RWPE1 (cell line): ENCODE results near the gene VPS26A.

Experiments
- CTCF ChIA-PET: fragments of 350-600 bp; sonication (Branson Sonifier 250); formaldehyde crosslinking; extraction: SDS; loops from one replicate; lab custom pipeline; 2021; lab: Yijun Ruan, JAX
- POLR2A ChIA-PET: fragments of 400-600 bp; formaldehyde crosslinking; extraction: SDS; loops from one replicate; lab custom pipeline; 2020; ENCODE audit warnings: antibody characterized with exemption; ENCODE audit not compliant: low non-redundant PET; lab: Yijun Ruan, JAX
- DNase-seq: peaks from one replicate; pipeline ENCODE4 v3.0.0; 2012; ENCODE audit warnings: low spot score
- H3K27ac ChIP-seq: fragments of 450-650 bp; 2 replicates; pipeline ENCODE4 v1.5.1; 2017
- TF ChIP-seq, protein P1 (sequence below): fragments of 450-650 bp; conservative IDR thresholded peaks from 2 replicates; pipeline ENCODE4 v1.5.1; 2017; ENCODE audit warnings: low read depth, mild to moderate bottlenecking

VPS26A gene

DNA sequence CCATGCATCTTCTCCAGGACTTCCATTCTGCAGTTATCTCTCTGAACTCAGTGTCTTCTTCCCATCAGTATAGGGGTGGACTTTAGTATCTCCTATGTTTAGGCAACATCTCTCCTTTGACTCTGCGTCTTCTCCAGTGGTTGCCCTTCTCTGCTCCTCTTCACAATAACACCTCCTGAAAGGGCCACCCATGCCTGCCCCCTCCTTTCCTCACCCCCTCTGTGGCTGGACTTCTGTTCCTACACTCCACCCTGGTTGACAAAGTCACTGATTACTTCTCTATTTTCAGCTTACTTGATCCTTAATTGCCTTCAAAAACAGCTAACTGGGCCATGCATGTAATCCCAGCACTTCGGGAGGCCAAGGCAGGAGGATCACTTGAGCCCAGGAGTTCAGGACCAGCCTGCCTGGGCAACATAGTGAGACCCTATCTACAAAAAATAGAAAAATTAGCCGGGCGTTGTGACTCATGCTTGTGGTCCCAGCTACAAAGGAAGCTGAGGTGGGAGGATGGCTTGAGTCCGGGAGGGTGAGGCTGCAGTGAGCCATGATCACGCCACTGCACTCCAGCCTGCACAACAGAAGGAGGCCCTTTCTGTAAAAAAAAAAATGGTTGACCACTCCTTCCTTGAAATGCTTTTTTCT lies 22.4 kb upstream of the VPS26A start:
- POLR2A ChIA-PET: no interaction called here
- CTCF ChIA-PET: interaction anchor here (0.6 to 1.0 kb wide), 3 partner anchors 67 to 757 kb away, joined by 3 to 6 read pairs (median 5); no protein-coding TSS in a partner anchor
- DNase-seq: no peak
- no peak overlapping the region for H3K27ac ChIP-seq
- TF ChIP-seq, protein P1, sequence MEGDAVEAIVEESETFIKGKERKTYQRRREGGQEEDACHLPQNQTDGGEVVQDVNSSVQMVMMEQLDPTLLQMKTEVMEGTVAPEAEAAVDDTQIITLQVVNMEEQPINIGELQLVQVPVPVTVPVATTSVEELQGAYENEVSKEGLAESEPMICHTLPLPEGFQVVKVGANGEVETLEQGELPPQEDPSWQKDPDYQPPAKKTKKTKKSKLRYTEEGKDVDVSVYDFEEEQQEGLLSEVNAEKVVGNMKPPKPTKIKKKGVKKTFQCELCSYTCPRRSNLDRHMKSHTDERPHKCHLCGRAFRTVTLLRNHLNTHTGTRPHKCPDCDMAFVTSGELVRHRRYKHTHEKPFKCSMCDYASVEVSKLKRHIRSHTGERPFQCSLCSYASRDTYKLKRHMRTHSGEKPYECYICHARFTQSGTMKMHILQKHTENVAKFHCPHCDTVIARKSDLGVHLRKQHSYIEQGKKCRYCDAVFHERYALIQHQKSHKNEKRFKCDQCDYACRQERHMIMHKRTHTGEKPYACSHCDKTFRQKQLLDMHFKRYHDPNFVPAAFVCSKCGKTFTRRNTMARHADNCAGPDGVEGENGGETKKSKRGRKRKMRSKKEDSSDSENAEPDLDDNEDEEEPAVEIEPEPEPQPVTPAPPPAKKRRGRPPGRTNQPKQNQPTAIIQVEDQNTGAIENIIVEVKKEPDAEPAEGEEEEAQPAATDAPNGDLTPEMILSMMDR: no peak

DNA sequence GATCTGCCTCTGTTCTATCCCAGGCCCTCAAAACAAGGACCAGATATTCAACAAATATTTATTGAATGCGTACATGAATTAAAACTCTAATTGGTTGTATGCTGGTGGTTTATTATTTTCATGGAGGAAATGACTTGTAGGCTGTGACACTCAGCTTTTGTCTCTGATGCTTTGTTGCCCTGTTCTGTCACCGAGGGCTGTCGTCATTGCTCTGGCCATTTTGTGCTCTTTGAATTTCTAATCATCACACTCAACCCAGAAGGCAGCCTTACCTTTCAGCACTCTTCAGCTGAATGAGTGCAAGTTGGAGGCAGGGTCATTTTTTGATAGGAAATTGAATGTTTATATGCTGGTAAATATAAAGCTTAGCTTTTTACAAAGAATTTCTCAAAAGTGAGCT lies 21.5 kb upstream of the VPS26A start:
- TF ChIP-seq, protein P1: no peak
- POLR2A ChIA-PET: no interaction called here
- CTCF ChIA-PET: interaction anchor here (0.6 to 0.9 kb wide), 4 partner anchors 8 to 545 kb away, joined by 3 to 6 read pairs (median 3); no protein-coding TSS in a partner anchor
- DNase-seq: no peak
- H3K27ac ChIP-seq: no peak overlapping the region

DNA sequence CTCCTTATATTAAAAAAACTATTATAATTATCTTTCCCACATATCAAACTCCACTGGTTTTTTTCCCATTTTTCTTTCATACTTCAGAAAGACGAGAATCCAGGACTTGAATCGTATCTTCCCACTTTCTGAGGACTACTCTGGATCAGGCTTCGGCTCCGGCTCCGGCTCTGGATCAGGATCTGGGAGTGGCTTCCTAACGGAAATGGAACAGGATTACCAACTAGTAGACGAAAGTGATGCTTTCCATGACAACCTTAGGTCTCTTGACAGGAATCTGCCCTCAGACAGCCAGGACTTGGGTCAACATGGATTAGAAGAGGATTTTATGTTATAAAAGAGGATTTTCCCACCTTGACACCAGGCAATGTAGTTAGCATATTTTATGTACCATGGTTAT lies 20.2 kb upstream of the VPS26A start:
- POLR2A ChIA-PET: interaction anchor here (0.6 kb wide), 1 partner anchor 282 kb away, joined by 4 read pairs; no protein-coding TSS in a partner anchor
- CTCF ChIA-PET: interaction anchor here (0.7 kb wide), 1 partner anchor 20 kb away, joined by 3 read pairs; no protein-coding TSS in a partner anchor
- no peak overlapping the region for H3K27ac ChIP-seq
- TF ChIP-seq, protein P1: no peak
- DNase-seq: no peak

DNA sequence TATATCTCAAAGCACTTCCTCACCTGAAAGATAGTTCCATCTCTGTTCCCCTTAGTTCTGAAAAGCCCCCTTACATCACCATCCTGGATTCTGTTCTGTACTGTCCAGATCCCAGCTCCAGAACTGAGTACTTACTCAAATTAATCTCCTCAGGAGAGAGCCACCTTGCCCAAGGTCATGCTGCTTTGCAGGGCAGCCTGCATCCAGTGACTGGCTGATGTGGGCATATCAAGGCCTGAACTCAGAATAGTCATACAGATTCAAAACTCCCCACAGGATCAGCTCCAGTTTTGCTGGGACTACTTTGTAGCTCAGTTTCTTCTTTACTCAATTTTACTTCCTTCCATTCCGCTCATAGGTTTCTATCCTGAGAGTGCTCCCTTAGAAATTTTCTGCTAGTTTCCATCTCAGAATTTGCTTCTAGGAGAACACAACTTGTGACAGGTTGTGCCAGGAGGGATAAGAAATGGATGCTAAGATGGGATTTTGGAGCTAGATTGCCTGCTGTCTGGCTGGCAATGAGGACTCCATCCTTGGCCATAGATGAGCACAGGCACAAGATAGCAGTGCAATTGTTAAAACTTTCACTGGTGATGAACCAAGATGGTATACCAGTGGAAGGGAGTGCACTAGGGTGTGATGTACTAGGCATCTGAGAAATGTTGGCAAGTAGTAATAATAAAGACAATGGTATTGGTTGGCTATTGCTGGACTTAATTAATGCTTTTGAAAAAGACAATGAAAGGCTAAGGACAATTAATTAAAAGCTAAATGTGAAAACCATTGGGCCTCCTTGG lies 18.8 kb upstream of the VPS26A start:
- CTCF ChIA-PET: interaction anchor here (0.5 to 0.6 kb wide), 2 partner anchors 345 to 654 kb away, joined by 3 to 5 read pairs; no protein-coding TSS in a partner anchor
- H3K27ac ChIP-seq: no peak overlapping the region
- no peak for DNase-seq
- POLR2A ChIA-PET: no interaction called here
- TF ChIP-seq, protein P1: no peak

DNA sequence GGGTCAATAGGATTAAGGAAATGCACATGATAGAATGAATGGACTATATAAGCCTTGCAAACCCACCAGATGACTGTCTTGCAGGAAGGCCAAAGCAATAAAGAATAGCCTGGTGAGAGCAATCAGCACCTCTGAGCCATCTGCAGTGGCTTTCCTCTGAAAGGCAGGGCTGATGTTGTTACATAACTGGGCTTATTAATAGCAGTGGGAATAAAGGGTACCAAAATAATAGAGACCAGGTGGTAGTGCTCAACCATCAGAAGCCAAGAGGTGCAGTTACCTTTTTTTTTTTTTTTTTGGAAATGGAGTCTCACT lies 16.8 kb upstream of the VPS26A start:
- ChIA-PET CTCF (no interaction called here), POLR2A (no interaction called here)
- TF ChIP-seq, protein P1: no peak
- H3K27ac ChIP-seq: no peak overlapping the region
- no peak for DNase-seq

DNA sequence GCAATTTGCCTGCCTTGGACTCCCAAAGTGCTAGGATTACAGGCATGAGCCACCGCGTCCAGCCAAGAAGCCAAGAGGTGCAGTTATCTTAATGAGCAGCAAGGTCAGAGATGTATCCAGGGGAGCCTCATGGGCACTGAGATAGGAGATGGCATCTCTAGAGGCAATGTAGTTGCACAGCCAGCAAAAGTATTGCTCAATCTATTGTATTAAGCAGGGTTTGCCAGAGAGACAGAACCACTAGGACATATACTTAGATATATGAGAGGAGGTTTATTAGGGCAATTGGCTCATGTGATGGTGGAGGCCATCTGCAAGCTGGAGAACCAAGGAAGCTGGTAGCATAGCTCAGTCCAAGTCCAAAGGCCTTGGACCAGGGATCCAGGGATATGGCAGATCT lies 16.3 kb upstream of the VPS26A start:
- DNase-seq: no peak
- TF ChIP-seq, protein P1: no peak
- no peak overlapping the region for H3K27ac ChIP-seq
- POLR2A ChIA-PET: no interaction called here
- CTCF ChIA-PET: no interaction called here
